ENCODE data around the gene RASSF3.

Gene RASSF3

DNA sequence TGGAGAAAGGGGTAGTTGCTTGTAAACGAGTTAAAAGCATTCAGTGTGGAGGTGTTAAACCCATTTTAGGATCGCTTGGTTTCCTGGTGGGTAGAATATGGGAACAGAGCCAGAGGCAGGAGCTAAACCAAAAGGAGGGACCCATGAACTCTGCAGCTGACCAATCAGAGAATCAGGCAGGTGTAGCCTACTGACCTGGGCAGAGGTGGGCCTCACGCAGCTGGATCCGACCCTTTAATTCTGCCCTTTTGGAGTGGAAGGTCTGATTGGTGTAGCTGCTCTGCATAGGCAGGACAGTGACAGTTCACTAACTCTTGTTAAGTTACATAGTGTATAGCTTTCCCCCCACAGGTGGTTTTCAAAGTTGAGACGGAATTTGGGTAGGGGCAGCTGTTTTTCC lies 85.3 kb downstream of the RASSF3 start:
- no peak for DNase-seq

DNA sequence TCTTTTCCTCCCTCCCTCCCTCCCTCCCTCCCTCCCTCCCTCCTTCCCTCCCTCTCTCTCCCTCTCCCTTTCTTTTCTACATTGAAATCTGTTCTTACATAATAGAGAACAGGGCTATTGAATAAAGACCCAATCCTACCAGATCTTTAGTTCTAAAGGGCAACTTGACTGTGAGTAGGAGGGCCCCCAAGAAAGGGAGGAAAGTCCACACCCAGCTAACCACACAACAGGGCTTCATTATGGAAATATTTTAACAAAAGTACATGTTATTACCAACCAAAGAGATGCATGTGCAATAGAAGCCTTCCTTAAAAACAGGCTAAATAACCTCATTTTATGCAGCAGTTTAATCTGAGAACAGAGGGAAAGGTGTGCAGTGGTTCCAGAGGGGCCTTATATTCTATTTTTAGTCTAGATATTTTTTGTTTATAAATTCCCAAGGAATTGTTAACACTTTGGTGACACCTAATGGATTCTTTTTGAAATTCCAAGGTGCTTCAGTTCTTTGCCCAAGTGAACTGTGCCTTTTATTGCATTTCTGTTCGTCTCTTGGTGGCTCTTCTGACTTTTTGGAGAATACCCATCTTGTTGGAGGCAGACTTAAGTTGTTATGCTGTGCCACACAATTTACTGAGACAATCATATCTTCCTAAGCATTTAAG lies 85.9 kb downstream of the RASSF3 start:
- no peak for DNase-seq

DNA sequence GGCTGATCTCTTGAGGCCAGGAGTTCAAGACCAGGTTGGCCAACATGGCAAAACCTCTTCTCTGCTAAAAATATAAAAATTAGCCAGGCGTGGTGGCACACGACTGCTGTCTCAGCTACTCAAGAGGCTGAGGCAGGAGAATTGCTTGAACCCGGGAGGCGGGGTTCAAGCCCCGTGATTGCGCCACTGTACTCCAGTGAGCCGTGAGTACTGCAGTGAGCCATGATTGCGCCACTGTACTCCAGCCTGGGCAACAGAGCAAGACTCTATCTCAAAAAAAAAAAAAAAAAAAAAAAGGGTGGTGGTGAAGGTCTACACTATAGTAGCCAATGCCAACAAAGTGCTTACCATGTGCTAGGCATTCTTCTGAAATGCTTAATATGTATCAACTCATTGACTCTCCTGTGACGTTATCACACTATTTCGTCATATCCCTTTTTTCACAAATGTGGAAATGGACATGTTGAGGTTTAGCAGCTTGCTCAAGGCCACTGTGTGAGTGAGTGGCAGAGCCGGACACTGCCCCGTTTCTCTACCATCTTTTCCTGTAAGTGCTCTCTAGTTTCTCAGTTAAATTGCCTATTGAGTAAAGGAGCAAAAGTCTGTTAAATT lies 89.3 kb downstream of the RASSF3 start:
- DNase-seq: no peak

DNA sequence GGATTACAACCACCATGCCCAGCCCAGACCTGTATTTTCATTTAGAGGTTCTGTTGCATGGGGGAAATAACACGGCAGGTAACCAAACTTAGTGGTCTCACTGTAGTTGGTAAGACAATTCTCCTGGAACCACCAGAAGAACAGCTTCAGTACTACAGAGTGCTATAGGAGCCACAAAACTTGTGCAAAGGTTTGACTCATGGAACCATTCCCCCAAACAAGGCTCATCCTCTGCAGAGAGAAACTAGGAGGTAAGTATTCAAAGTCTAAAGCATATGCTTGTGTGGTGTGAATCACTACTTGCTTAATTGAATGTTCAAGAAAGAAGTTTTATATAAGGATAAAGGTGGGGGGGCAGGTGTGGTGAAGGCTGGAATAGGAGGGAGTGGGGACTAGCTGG lies 90.2 kb downstream of the RASSF3 start:
- no peak for DNase-seq

DNA sequence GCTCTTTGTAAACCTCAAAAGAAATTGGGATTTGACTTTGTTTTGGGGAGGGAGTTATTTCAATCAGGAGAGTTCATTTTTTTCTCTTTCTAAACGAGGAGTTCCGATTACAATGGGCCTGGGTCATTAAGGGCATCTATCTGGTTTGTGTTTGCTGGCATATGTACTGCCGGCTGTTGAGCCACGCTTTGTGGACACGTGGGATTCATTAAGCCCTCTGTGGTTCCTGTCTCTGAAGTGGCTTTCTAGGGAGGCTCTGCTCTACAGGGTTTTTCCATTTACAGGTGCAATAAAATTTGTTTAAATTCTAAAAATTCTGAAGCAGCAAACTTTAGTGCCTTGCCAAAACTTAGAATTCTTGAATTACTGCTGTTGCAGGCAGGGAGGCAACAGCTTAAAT lies 91.0 kb downstream of the RASSF3 start:
- no peak for DNase-seq

DNA sequence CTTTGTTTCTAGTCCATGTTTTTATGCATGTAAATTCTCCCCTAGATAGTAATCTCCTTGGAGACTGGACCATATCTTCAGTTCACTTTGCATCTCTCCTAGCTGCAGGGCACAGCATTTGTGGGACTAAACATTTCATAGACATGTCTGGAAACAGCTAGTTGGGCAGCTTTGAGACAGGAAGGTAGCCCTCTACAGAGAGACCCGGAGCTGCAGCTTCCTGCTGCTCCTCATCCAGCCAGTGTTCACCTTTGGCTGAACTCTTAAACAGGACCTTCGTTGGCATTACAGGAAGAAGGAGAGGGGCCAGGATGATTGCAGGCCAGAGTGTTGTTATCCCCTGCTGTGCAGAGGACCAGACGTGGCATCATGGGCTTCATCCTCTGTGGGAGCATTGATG lies 96.0 kb downstream of the RASSF3 start:
- DNase-seq: no peak

DNA sequence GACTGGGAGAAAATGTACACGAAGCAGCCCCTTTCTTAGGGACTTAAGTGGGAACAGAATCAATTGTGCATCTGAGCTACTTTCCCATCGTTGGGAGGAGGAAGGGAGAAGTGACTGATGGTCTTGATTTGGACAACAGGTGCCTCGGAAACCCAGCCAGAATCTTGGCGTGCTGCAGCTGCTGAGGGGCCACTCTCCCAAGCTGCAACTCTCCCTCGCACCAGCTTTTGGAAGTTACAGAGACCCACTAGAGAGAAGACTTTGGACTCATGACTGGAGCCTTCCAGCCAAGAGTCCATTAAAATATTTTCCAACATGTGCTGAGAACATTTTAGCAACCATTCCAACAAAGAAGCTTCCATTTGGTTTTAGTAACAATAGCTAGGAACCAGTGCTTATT lies 96.6 kb downstream of the RASSF3 start:
- DNase-seq: no peak

DNA sequence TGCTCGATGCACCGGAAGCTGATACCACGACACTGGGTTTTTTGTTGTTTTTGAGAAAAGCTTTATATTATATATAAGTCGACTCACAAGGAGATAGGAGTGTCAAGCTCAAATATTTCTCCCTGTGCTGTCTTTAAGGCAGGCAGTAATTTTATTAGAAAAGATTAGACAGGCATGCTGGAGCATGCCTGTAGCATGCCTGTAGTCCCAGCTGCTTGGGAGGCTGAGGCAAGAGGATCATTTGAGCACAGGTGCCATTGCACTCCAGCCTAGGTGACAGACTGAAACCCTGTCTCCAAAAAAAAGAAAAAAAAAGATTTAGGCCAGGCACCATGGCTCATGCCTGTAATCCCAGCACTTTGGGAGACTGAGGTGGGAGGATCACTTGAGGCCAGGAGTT lies 97.1 kb downstream of the RASSF3 start:
- no peak for DNase-seq

DNA sequence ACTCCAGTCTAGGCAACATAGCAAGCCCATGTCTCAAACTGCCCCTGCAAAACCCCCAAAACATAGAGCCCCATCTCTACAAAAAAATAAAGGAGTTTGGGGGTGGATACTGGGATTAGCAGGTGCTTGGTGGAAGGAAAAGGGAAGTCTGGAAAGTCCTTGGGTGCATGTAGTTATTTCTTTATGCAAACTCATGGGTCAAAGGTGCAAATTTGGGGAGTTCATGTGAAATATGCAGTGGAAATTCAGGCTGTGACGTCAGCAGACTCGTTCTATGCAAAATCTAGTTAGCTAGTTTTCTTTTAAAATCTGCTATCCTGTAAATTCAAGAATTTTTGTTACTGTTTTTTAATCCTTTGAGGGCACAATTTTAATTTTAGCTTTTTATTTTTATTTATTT lies 97.6 kb downstream of the RASSF3 start:
- no peak for DNase-seq

DNA sequence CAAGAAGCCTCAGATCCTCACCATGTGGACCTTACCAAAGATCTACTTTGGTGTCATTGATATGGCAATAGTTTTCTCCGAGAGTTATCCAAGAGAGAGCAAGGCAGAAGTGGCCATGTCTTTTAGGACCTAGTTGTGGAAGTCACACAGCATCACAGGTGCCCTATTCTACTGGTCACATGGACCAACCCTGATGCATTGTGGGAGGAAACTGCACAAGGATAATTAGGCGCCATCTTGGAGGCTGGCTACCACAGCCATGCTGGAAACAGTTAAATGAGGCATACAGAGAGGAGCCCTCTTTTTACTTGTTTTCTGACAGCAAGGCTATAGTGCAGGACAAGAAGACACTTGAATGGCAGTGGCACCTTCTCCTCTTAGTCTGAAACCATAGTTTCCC lies 99.1 kb downstream of the RASSF3 start:
- no peak for DNase-seq

DNA sequence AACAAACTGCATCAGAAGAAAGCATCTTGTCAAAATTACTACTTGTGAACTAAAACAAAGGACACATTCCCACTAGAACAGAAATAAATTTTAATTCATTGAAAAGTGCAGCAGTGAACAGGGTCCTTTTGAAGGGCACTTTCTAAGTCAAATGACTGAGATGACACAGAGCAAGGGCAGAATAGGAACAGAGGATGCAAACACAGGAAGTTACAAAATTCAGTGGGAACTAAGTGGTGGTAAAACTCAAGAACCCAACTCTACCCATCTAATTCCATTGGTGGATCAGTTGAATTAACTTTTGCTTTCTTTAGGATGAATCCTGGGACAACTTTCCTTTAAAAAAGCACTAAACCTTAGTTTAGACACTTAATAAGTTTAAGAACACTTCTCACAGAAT lies 103.1 kb downstream of the RASSF3 start:
- DNase-seq: no peak

DNA sequence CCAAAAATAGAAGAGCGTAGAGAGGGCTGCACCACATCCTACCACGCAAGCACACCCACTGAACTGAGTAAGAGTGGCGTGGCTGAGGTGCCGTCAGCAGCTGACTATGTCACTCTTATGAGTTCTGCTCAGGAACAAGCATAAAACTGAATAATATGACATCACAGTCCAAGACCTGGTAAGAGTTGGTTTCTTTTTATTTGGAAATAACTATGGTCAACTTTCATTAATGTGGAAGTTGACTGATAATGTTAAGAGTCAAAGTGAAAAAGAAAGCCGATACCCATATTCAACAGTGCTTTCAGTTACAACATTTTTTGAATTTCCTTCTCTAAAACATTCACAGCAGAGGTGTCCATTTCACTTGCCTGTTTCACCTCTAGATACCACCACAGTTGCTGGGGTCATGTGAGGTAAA lies 104.3 kb downstream of the RASSF3 start:
- no peak for DNase-seq

DNA sequence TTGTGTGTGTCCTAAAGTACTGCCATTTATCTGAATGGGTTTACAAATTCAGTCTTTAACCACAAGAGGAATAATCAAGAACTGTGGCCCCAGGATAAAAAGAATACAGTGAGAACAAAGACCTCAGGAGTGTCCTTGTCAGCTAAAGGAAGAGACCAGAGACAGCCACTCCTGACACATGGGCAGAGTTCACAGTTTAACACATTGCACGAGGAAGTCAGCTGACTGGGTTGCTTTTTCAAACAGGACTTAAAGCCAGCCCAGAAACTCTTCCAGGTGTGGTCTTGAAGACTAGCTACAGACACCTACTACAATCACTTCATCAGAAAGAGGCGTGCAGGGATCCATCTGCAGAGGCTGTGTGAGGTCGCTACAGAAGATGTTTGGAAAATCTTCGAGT lies 106.1 kb downstream of the RASSF3 start:
- no peak for DNase-seq

DNA sequence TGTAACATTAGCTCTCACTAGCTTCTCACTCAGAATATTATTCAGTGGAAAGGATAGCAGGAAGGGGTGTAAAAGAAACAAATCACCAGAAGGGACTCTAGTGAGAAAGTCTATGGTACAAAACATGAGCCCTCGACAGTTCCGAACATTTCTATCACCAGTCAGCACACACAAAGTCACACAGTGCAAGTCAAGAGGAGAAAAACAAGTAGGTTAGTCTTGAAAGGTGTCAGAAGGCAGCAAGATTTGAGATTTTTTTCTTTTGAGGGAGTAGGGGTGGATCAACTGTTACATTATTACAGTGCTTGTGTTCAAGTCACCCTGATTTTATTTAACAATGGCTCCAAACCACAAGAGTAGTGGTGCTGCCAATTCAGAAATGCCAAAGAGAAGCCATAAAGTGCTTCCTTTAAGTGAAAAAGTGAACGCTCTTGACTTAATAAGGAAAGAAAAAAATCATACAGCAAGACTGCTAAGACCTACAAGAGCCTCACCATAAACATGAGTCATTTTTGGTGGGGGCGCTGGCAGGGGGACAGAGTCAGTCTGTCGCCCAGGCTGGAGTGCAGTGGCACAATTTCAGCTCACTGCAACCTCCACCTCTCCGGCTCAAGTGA lies 106.7 kb downstream of the RASSF3 start:
- DNase-seq: no peak

DNA sequence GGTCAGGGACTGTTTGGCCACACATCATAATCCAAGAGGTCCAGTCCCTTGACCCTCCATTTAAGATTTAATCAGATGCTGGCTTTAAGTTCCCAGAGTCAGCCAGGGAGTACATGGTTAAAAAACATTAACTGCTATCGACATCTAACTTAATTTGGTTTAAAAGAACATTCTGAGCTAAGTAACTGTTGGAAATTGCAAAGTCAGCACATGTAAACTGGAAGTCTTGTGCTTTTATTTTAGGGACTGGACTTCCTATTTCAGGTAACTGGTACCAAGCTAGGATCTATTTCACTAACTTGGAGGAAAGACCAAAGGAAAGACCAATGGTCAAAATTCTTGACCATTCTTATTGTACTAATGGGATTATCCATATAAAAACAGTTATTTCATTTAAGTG lies 108.4 kb downstream of the RASSF3 start:
- no peak for DNase-seq

DNA sequence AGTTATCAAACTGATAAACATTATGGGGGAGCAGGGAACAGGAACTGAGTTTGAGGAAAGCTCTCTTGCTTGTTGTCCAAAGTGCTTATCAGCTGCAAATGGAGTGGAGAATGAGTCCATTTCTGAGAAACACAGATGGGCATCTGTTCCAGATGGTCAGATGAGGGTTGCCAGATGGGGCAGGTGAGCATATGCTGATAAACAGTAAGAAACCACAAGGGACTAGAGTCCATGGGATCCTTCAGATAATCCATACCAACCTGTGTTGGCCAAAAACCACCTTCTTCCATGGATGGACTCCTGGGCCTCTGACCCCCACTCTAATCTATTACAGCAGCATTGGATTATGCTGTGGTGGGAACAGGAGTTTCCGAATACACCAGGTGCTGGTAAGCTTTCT lies 110.6 kb downstream of the RASSF3 start:
- no peak for DNase-seq

DNA sequence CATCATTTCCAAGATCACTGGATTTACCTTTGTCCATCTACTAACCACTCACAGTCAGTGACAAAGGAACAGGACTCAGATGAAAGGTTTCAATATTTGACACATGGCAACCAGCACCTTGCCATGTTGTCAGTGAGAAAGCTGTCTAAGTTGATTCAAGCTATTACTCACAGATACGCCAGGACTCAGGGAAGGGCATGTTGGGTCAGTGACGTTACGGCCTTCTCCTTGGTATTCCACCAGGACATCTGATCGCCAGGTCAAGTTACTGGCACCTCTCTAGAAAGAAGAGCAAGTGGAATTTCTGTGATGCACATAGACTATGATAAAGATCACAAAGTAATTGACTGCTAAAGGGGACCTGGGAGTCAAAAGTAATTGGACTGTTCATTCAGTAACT lies 112.5 kb downstream of the RASSF3 start:
- no peak for DNase-seq

DNA sequence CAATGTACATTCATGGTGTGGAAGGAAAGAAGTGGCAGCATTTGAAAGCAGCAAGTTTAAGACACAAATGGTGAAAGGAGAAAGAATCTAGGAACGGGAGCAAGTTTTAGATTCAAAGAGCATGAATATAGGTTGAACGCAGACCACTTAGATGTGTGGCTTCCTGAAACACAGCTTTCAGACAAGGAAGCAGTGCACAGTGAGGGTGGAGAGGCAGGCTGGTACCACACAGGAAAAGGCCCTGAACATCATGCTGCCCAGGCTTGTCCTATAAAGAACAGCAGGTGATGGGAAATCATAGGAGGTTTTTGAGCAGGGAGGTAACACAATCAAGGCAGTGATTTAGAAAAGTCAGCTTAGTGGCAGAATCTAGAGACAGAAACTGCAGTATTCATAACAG lies 113.3 kb downstream of the RASSF3 start:
- no peak for DNase-seq

DNA sequence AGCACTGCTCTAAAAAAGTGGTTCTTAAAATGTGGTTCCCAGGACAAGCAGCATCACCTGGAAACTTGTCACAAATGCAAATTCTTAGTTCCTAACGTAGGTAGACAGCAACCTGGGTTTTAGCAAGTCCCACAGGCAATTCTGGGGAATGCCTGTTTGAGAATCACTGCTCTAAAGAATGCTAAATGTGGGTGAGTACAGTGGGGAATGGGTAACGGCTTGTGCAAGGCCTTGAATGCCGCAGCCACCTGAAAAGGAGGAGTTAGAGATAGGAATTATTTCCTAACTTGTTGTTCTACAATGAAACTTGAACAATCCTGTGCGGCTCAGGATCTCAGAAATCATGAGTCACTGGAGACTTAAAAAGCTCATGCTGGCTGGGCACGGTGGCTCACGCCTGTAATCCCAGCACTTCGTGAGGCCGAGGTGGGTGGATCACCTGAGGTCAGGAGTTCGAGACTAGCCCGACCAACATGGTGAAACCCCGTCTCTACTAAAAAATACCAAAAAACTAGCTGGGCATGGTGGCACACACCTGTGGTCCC lies 114.0 kb downstream of the RASSF3 start:
- no peak for DNase-seq

DNA sequence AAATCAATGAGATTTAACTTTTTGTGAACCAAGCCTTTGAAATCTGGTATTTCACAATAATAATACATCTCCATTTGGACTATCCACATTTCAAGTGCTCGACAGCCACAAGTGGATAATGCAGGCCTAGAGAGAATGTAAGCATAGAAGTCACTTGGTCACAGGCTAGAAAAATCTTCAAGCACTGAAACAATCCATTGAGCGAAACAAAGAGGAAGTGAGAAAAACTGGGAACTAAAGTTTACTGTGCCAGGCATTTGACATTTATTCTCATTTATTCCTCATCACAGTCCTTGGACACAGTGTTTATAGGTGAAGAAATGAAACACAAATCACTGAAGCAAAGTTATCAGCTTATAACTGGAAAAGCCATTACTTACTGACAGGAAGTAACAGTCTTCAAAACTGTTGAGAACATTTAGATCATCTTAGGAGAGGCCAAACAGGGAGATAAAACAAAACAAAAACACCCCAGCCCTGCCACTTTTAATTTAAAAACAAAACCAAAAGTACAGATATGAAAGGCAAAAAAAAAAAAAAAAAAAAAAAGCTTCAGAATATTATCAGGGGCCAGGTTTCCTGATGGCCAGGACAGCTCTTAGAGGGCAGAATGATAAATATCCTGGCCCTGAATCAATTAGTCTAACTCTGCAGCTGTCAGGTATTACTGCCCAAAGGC lies 119.8 kb downstream of the RASSF3 start:
- no peak for DNase-seq

DNA sequence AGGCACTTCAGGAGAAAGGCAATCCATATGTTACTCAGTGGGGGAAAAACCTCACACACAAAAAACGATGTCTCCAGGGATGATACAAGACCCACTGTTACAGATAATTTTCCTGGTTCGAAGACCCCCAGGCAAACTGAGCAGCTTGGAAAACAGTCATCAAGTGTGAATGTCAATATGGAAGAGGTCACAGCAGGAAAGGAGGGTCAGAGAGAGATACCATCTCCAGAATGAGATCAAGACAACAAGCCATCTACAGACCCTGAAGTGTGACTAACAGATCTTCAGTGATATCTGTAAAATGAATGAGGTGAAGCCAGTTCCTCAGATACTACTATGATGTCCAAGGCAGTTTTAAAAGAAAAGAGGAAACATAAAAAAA lies 120.3 kb downstream of the RASSF3 start:
- DNase-seq: no peak

DNA sequence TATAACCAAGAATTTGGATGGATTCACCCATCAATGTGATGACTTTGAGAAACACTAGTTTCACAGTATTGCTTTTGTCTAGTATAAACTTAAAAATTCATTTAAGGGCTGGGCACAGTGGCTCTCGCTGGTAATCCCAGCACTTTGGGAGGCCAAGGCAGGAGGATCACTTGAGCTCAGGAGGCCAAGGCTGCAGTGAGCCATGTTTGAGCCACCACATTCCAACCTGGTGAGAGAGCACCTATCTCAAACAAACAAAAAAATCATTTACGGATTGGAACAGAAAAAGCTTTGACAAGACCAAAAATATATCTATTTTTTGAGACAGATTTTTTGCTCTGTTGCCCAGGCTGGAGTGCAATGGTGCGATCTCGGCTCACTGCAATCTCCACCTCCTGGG lies 121.4 kb downstream of the RASSF3 start:
- DNase-seq: no peak

DNA sequence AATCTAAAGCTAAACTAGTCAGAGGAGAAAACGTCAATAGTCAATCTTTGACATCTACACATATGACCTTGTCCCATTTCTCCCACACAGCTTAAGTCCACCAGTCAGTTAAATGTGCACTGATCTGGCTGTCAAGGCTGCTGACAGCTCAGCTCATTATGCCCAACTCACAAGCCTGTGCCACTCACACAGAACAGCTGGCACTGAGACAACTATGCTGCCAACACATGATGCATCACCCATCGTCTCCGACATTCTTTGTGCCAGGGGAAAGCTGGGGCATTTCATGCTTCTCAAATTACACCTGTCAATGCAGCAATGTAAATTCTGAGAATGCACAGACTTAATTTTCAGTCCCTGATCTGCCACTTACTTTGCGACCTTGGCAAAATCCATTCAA lies 123.6 kb downstream of the RASSF3 start:
- no peak for DNase-seq

DNA sequence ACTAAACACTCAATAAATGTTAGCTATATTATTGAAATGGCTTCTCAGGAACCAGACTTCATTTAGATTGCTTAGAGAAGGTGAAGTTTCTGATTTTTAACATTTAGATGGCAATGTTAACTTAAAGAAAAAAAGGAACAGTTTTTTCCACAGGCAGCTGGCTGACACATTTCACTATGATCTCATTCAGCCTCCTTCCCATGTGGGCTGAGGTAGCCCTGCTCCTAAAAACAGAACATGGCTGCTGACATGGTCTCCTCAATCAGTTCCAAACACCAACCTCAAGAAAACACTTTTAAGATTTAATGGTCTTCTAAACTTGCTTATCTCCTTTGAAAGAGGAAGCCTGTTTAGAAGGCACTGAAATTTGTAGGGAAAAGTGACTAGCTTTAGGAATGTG lies 125.1 kb downstream of the RASSF3 start:
- DNase-seq: no peak

Data from cortex of kidney (tissue), 1 donor.